ENCODE measurements around the gene DCP1A. TPM values are rescaled to one million over a fixed set of nuclear protein-coding genes. Genes with fewer than 3 reads are reported as not detected.
"Not testable (repeated sequence)": the region's sequence is repeated elsewhere in the genome, so short reads cannot be mapped to it uniquely, and the experiment has no call there.

Gene DCP1A
- total RNA-seq, 1 donor from 2014 or later, result 17.3 TPM

GRCh38 chr3:53328746-53329145 lies 18.6 kb downstream of the DCP1A start:
- no peak for TF ChIP-seq CTCF (IDR thresholded peaks at IDR 0.05; ENCODE audit: borderline replicate concordance)
- peaks cover 48% of the 10 kb centered on the region for H3K36me3 ChIP-seq
- intact Hi-C loops (cut with micrococcal nuclease), result no loop called here
- H3K27me3 ChIP-seq (ENCODE audit: low read depth), result no peaks in the 10 kb centered on the region
- H3K4me1 ChIP-seq, result peaks cover 63% of the 10 kb centered on the region
- peak overlapping the region; percentile 17 for H3K4me3 ChIP-seq
- DNase-seq, result no peak
- H3K9me3 ChIP-seq (replicated peaks), result no peaks in the 10 kb centered on the region
- peak overlapping the region; percentile 61 for H3K27ac ChIP-seq (replicated peaks)

- H3K4me1 ChIP-seq, result peaks cover 69% of the 10 kb centered on the region
- H3K9me3 ChIP-seq (replicated peaks); H3K27me3 ChIP-seq (ENCODE audit: low read depth); intact Hi-C loops (cut with micrococcal nuclease); H3K4me3 ChIP-seq; DNase-seq: not testable (repeated sequence)
- peaks cover 40% of the 10 kb centered on the region for H3K36me3 ChIP-seq
- peak overlapping the region; percentile 61 for H3K27ac ChIP-seq (replicated peaks)
These were observed 19.4 kb downstream of the DCP1A start for GRCh38 chr3:53327986-53328385.

- Histone ChIP-seq H3K9me3 (replicated peaks) (no peaks in the 10 kb centered on the region), H3K27me3 (ENCODE audit: low read depth) (no peaks in the 10 kb centered on the region), H3K4me3 (peak overlapping the region; percentile 12), H3K27ac (replicated peaks) (peak overlapping the region; percentile 74), H3K4me1 (peaks cover 57% of the 10 kb centered on the region), H3K36me3 (peaks cover 30% of the 10 kb centered on the region)
- DNase-seq, result peak; percentile 52
- TF ChIP-seq CTCF (IDR thresholded peaks at IDR 0.05; ENCODE audit: borderline replicate concordance), result no peak
- intact Hi-C loops (cut with micrococcal nuclease), result no loop called here
These were observed 23.2 kb downstream of the DCP1A start for GRCh38 chr3:53324105-53324504.

- Histone ChIP-seq H3K27ac (replicated peaks) (peak overlapping the region; percentile 75), H3K9me3 (replicated peaks) (no peaks in the 10 kb centered on the region), H3K27me3 (ENCODE audit: low read depth) (no peaks in the 10 kb centered on the region), H3K36me3 (peaks cover 30% of the 10 kb centered on the region), H3K4me3 (no peak overlapping the region), H3K4me1 (peaks cover 50% of the 10 kb centered on the region)
- no peak for DNase-seq
- intact Hi-C loops (cut with micrococcal nuclease), result no loop called here
- peak; percentile 37 for TF ChIP-seq CTCF (IDR thresholded peaks at IDR 0.05; ENCODE audit: borderline replicate concordance)
These were observed 26.6 kb downstream of the DCP1A start for GRCh38 chr3:53320697-53321096.

GRCh38 chr3:53318522-53318921 lies 28.8 kb downstream of the DCP1A start:
- H3K4me1 ChIP-seq, result peaks cover 31% of the 10 kb centered on the region
- H3K27ac ChIP-seq (replicated peaks), result no peak overlapping the region
- H3K36me3 ChIP-seq, result peaks cover 30% of the 10 kb centered on the region
- no peaks in the 10 kb centered on the region for H3K9me3 ChIP-seq (replicated peaks)
- intact Hi-C loops (cut with micrococcal nuclease), result no loop called here
- no peak overlapping the region for H3K4me3 ChIP-seq
- TF ChIP-seq CTCF (IDR thresholded peaks at IDR 0.05; ENCODE audit: borderline replicate concordance), result no peak
- H3K27me3 ChIP-seq (ENCODE audit: low read depth), result no peaks in the 10 kb centered on the region
- no peak for DNase-seq

GRCh38 chr3:53312832-53313231 lies 34.5 kb downstream of the DCP1A start:
- Histone ChIP-seq H3K4me1 (peaks cover 30% of the 10 kb centered on the region), H3K27me3 (ENCODE audit: low read depth) (no peaks in the 10 kb centered on the region), H3K9me3 (replicated peaks) (no peaks in the 10 kb centered on the region), H3K36me3 (peaks cover 54% of the 10 kb centered on the region), H3K27ac (replicated peaks) (peak overlapping the region; percentile 23), H3K4me3 (no peak overlapping the region)
- intact Hi-C loops (cut with micrococcal nuclease), result no loop called here
- TF ChIP-seq CTCF (IDR thresholded peaks at IDR 0.05; ENCODE audit: borderline replicate concordance), result no peak
- DNase-seq, result no peak
